K562 (cell line): ENCODE data around the gene LBR. TPM values are rescaled to one million over a fixed set of nuclear protein-coding genes. Genes with fewer than 3 reads are reported as not detected.

Experiments used
- ARID2 ChIP-seq: fragments of 450-650 bp; IDR thresholded peaks from 2 replicates; pipeline ENCODE4 v1.6.1; 2017; ENCODE audit warnings: antibody characterized with exemption, mild to moderate bottlenecking
- C11orf30 ChIP-seq: fragments of 450-650 bp; IDR thresholded peaks from 2 replicates; pipeline ENCODE4 v1.6.1; 2016; ENCODE audit warnings: low read depth, mild to moderate bottlenecking
- CEBPG ChIP-seq, 3 experiments: fragments of 200-800 bp in 1 of 3; sonication (Bioruptor generic) in 1 of 3; sonication (generic) in 1 of 3; formaldehyde crosslinking in 1 of 3; IDR thresholded peaks in 2 of 3; conservative IDR thresholded peaks in 1 of 3; 2 replicates each; pipeline versions ENCODE4 v1.6.1 to v1.8.0; 2016 to 2022; ENCODE audit warnings: missing compliant biosample characterization in 2 of 3, missing genetic modification characterization in 2 of 3, mild to moderate bottlenecking in 1 of 3, missing genetic modification reagents in 1 of 3
- CHD2 ChIP-seq: IDR thresholded peaks from 2 replicates; pipeline ENCODE4 v1.6.1; 2011; ENCODE audit warnings: low read depth, low read length
- DIDO1 ChIP-seq: fragments of 450-650 bp; IDR thresholded peaks from 2 replicates; pipeline ENCODE4 v1.6.1; 2016; ENCODE audit warnings: low read depth, missing biosample characterization, missing genetic modification characterization
- E2F3 ChIP-seq: fragments of 250-450 bp; sonication (Bioruptor Pico); IDR thresholded peaks from 2 replicates; pipeline ENCODE4 v1.4.0; 2020; ENCODE audit warnings: mild to moderate bottlenecking
- EGR1 ChIP-seq: fragments of 450-650 bp; conservative IDR thresholded peaks from 2 replicates; pipeline ENCODE4 v1.6.1; 2017; ENCODE audit warnings: mild to moderate bottlenecking
- EP400 ChIP-seq: fragments of 450-650 bp; IDR thresholded peaks from 2 replicates; pipeline ENCODE4 v1.6.1; 2017; ENCODE audit warnings: antibody characterized with exemption, mild to moderate bottlenecking, moderate library complexity
- ETV5 ChIP-seq: sonication (generic); formaldehyde crosslinking; IDR thresholded peaks from 2 replicates; pipeline ENCODE4 v1.4.0; 2020; ENCODE audit warnings: low read depth, mild to moderate bottlenecking, missing genetic modification reagents
- EZH2 ChIP-seq: IDR thresholded peaks from 2 replicates; pipeline ENCODE4 v1.6.1; 2012; ENCODE audit warnings: low read depth, mild to moderate bottlenecking, inconsistent platforms, low read length, borderline replicate concordance
- HEY1 ChIP-seq: fragments of 250-450 bp; sonication (Bioruptor Pico); IDR thresholded peaks from 2 replicates; pipeline ENCODE4 v1.5.0; 2020; ENCODE audit warnings: mild to moderate bottlenecking, moderate library complexity, borderline replicate concordance
- MTA1 ChIP-seq: fragments of 450-650 bp; IDR thresholded peaks from 2 replicates; pipeline ENCODE4 v1.6.1; 2017; ENCODE audit warnings: borderline replicate concordance
- MYC ChIP-seq, 2 experiments: fragments of 250-450 bp in 1 of 2; sonication (Bioruptor Pico) in 1 of 2; IDR thresholded peaks; 2 replicates each; pipeline versions ENCODE4 v1.5.1 to v1.6.1; 2012 to 2021; ENCODE audit warnings: low read depth in 2 of 2, borderline replicate concordance in 1 of 2, improper control_type of control experiment in 1 of 2, low read length in 1 of 2, mild to moderate bottlenecking in 1 of 2, moderate library complexity in 1 of 2
- NBN ChIP-seq: fragments of 450-650 bp; IDR thresholded peaks from 2 replicates; pipeline ENCODE4 v1.6.1; 2016; ENCODE audit warnings: low read depth, mild to moderate bottlenecking
- PCBP1 ChIP-seq: fragments of 200-400 bp; formaldehyde crosslinking; IDR thresholded peaks from 2 replicates; pipeline ENCODE4 v1.6.1; 2018; ENCODE audit warnings: mild to moderate bottlenecking, low read depth, low read length; ENCODE audit not compliant: poor library complexity, severe bottlenecking
- PHTF2 ChIP-seq: fragments of 250-450 bp; sonication (Bioruptor Pico); IDR thresholded peaks from 2 replicates; pipeline ENCODE4 v1.5.0; 2021; ENCODE audit warnings: mild to moderate bottlenecking
- RBM15 ChIP-seq: fragments of 200-400 bp; formaldehyde crosslinking; IDR thresholded peaks from 2 replicates; pipeline ENCODE4 v1.6.1; 2018; ENCODE audit warnings: mild to moderate bottlenecking, low read length, moderate library complexity; ENCODE audit not compliant: insufficient read depth
- SMARCA4 ChIP-seq: fragments of 450-650 bp; IDR thresholded peaks from 2 replicates; pipeline ENCODE4 v1.6.1; 2016
- SUPT5H ChIP-seq: fragments of 450-650 bp; IDR thresholded peaks from 2 replicates; pipeline ENCODE4 v1.6.1; 2016
- ZNF586 ChIP-seq: fragments of 450-650 bp; formaldehyde crosslinking; conservative IDR thresholded peaks from 2 replicates; pipeline ENCODE4 v1.4.0; 2020; ENCODE audit warnings: mild to moderate bottlenecking, moderate library complexity
- polyA plus RNA-seq, 8 experiments: library from polyadenylated mRNA; depleted of rRNA in 4 of 8; stranded (reverse) in 5 of 8; unstranded in 3 of 8; fragments of >200 nt; fragmentation: Nextera tagmentation in 2 of 8; fragmentation: Illumina TruSeq in 1 of 8; extraction: Ambion mirVana in 2 of 8; extraction: Trizol in 1 of 8; gene quantifications; 2 replicates each; pipeline versions ENCODE4 v1.2.1 to v1.2.3, GENCODE V29; 2011 to 2014; ENCODE audit warnings: inconsistent platforms in 1 of 8, missing spikeins in 1 of 8
- total RNA-seq, 7 experiments: library from RNA; depleted of rRNA in 6 of 7; stranded (reverse); fragments of >200 nt in 6 of 7; fragmentation: Illumina TruSeq in 2 of 7; extraction: Trizol in 2 of 7; gene quantifications; 2 replicates each; pipeline versions ENCODE4 v1.2.1 to v1.2.3, GENCODE V29; 2011 to 2021; ENCODE audit warnings: low replicate concordance in 1 of 7
- TF ChIP-seq, protein P1 (sequence below): fragments of 250-450 bp; sonication (Bioruptor Pico); IDR thresholded peaks from 2 replicates; pipeline ENCODE4 v1.5.0; 2021; ENCODE audit warnings: mild to moderate bottlenecking, moderate library complexity
- TF ChIP-seq, protein P2 (sequence below): fragments of 250-450 bp; sonication (Bioruptor Pico); IDR thresholded peaks from 2 replicates; pipeline ENCODE4 v1.8.0; 2022; ENCODE audit warnings: moderate library complexity, mild to moderate bottlenecking, inconsistent platforms
- TF ChIP-seq, protein P3 (sequence below), 2 experiments: fragments of 450-650 bp in 1 of 2; sonication (generic) in 1 of 2; formaldehyde crosslinking in 1 of 2; IDR thresholded peaks in 1 of 2; conservative IDR thresholded peaks in 1 of 2; 2 replicates each; pipeline versions ENCODE4 v1.6.1 to v1.8.1; 2016 to 2023; ENCODE audit warnings: mild to moderate bottlenecking in 2 of 2, moderate library complexity in 2 of 2, inconsistent platforms in 1 of 2, missing genetic modification reagents in 1 of 2
- TF ChIP-seq, protein P4 (sequence below): IDR thresholded peaks from 2 replicates; pipeline ENCODE4 v1.6.1; 2014; ENCODE audit warnings: antibody characterized with exemption

LBR gene
- total and polyA plus RNA-seq, 9 of the 15 experiments (the other 6 are each of a cell fraction or from before 2014, with no cell fraction given), result 102 to 229 (median 197) TPM

DNA sequence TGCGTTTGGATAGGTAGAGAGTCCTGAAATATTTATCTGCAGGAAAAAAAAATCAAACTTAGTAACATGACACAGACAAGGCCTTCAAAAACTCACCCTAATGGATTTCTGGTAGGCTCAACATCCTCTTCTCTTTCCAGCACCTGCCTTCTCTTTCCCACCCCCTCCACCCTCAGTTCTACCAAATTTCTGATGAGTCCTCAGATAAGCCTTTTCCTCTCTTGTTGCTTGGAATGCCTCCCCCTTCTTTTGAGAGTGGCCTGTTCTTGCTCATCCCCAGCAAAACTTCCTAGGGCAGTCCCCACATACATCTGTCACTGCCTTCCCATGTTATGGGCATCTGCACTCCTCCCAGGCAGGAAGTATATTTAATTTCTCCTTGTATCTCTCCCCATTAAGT, 7.6 kb upstream of the LBR start (continued):
- TF ChIP-seq, protein P1, sequence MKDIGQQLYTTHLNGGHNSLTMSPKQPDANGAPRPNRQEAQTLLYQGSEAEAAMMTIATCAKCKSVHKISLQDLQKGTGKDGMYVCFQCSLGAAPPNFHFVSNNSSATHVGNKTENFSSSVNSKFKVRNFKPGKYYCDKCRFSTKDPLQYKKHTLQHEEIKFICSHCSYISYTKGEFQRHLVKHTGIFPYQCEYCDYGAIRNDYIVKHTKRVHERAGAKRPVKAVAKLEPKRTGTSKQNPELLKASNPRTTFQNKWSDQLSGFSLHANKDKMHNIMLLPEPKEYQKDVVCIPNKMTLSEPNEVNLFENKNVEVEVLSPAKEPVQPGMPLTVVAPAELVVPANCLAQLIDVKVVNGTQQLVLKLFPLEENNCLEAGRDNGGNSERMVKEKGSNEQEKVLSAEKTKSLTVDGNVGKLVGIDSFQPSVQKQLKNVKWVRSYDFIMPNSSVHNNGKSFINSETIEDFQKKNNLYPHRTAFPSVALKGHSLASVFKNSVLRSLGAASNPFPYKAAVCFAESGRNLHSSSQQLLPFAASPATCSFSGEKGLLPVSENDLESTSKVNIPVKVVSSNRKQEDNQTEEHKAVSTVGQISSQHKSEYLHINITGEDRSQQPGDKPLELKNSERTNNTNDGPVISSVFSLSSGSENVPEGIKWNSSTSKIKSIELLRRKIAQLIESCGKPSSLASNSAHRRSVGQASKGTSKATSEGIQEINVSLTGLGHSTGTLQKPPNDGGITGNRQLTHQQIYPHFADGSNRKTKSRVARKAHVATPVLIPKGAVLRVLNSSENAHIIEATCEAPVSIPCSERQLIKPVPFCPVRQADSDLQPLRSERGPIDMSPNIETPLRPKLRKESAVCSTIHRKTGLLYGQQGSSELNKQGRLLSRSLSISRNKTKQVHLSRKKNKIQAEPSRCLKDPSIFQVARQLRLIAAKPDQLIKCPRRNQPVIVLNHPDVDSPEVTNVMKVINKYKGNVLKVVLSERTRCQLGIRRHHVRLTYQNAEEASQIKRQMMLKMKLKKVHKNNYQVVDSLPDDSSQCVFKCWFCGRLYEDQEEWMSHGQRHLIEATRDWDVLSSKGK (CRISPR knock-in tag), result no peak
- TF ChIP-seq EZH2 (no peak), NBN (peak; percentile 25; the same call in 1 of the 2 replicates), SUPT5H (no peak), ARID2 (no peak), DIDO1 (tag) (no peak), PCBP1 (no peak), PHTF2 (CRISPR knock-in tag) (no peak), RBM15 (no peak), SMARCA4 (0 out of 2 replicates have a peak, but pooled peaks have one; percentile 13), C11orf30 (0 out of 2 replicates have a peak, but pooled peaks have one; percentile 5), MYC (IDR thresholded peaks at IDR 0.05; ENCODE audit: low read depth, low read length) (no peak), MYC (CRISPR knock-in tag; IDR thresholded peaks at IDR 0.05; ENCODE audit: borderline replicate concordance, low read depth) (no peak), EGR1 (peak; percentile 78), MTA1 (no peak), ETV5 (CRISPR knock-in tag) (no peak), EP400 (no peak), E2F3 (CRISPR knock-in tag) (no peak), CHD2 (no peak), ZNF586 (CRISPR knock-in tag) (no peak), HEY1 (CRISPR knock-in tag) (no peak), CEBPG (CRISPR knock-in tag; IDR thresholded peaks at IDR 0.05) (no peak), CEBPG (tag; conservative IDR thresholded peaks at IDR 0.05 in 1 of 2, IDR thresholded peaks at IDR 0.05 in 1 of 2) (no peak)
- TF ChIP-seq, protein P2, sequence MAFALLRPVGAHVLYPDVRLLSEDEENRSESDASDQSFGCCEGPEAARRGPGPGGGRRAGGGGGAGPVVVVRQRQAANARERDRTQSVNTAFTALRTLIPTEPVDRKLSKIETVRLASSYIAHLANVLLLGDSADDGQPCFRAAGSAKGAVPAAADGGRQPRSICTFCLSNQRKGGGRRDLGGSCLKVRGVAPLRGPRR (CRISPR knock-in tag), result no peak
- TF ChIP-seq, protein P3, sequence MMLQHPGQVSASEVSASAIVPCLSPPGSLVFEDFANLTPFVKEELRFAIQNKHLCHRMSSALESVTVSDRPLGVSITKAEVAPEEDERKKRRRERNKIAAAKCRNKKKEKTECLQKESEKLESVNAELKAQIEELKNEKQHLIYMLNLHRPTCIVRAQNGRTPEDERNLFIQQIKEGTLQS (IDR thresholded peaks at IDR 0.05), result no peak
- TF ChIP-seq, protein P3 (CRISPR knock-in tag; conservative IDR thresholded peaks at IDR 0.05), result no peak
- TF ChIP-seq, protein P4, sequence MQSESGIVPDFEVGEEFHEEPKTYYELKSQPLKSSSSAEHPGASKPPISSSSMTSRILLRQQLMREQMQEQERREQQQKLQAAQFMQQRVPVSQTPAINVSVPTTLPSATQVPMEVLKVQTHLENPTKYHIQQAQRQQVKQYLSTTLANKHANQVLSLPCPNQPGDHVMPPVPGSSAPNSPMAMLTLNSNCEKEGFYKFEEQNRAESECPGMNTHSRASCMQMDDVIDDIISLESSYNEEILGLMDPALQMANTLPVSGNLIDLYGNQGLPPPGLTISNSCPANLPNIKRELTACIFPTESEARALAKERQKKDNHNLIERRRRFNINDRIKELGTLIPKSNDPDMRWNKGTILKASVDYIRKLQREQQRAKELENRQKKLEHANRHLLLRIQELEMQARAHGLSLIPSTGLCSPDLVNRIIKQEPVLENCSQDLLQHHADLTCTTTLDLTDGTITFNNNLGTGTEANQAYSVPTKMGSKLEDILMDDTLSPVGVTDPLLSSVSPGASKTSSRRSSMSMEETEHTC, result no peak
